Hematopoietic multipotent progenitor cell treated with erythropoietin and hydrocortisone succinate and interleukin-3 and kit ligand, for 6 days (in vitro differentiated cells): ENCODE results near the gene CAMK1D.
"Not testable (repeated sequence)": the region's sequence is repeated elsewhere in the genome, so short reads cannot be mapped to it uniquely, and the experiment has no call there.

ENCODE experiments used
- DNase-seq: peaks from one replicate; pipeline ENCODE4 v3.0.0-alpha.2; 2015

The CAMK1D gene

GRCh38 chr10:12730809-12731519 is 381.6 kb downstream of the CAMK1D start:
- DNase-seq: no peak

GRCh38 chr10:12733271-12733670 is 383.9 kb downstream of the CAMK1D start:
- DNase-seq: no peak

GRCh38 chr10:12735843-12736462 is 386.6 kb downstream of the CAMK1D start:
- no peak for DNase-seq

DNA sequence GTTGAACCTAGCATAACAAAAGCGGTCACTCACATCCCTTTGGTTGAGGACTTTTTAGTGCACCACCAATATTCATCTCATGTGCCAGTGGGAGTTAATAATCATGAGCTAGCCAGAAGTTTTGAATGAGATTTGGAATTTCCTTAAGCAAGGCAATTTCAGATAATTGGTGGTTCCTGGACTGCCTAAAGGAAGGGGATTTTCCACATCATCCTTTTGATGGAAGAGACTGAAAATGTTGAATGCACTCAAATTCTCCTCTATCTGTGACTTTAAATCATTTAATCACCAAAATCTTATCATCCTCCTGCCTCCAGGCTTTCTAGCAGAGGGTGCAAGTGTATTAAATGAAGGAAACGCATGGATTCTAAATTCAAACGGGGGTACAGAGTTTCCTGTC is 391.5 kb downstream of the CAMK1D start:
- DNase-seq: no peak

GRCh38 chr10:12741360-12741804 is 392.0 kb downstream of the CAMK1D start:
- DNase-seq: no peak

DNA sequence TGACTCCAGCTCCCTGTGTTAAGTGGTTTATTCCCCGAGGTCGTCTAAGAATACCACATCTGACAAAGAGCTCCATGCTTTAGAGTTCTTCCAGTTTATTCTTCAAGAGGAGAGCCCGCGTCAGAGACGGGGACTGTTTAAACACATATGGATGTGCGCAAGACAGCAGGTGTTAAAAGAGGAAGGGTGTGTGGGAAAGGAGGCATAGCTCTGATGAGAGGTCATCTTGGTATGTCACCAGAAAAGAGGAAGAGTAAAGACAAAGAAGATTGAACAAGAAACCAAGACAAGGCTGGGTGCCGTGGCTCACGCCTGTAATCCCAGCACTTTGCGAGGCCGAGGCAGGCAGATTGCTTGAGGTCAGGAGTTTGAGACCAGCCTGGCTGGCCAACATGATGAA is 393.4 kb downstream of the CAMK1D start:
- DNase-seq: peak; percentile 7

DNA sequence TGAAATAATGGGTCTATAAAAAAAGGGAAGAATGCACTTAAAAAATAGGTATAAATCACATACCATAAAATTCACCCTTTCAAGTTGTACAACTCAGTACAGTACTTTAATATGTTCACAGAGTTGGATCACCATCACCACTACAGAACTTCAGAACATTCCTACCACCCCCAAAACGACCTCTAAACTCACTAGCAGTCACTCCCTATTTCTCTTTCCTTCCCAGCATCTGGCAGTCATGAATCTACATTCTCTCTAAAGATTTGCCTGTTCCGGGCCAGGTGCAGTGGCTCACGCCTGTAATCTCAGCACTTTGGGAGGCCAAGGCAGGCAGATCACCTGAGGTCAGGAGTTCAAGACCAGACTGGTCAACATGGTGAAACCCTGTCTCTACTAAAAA is 394.1 kb downstream of the CAMK1D start:
- not testable (repeated sequence) for DNase-seq

DNA sequence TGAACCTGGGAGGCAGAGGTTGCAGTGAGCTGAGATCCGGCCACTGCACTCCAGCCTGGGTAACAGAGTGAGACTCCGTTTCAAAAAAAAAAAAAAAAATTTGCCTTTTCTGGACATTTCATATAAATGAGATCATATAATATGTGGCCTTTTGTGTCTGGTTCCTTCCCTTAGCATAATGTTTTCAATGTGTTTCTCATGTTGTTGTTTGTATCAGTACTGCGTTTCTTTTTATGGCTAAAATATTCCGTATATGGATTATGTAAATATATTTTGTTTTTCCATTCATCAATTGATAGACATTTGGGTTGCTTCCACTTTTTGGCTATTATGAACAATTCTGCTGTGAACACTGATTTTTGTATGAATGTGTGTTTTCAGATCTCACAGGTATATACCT is 394.6 kb downstream of the CAMK1D start:
- no peak for DNase-seq

DNA sequence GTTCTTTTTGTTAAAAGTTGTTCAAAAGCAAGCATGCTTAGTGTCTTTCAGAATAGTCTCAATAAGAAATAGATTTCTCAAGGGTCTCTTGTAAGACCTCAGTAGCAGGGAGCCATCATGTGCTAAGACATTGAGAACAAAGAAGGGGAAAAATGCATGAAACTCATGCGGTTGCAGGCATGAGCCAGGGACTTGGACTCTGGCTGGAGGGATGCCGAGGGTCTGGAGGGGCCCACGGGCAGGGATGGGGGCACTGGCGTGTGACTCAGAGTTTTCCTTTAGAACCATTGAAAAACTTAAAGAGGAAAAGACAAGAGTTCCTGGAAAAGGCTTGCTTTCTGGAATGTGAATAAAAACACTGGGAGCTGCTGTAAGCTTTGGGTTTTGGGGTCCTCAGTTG is 398.8 kb downstream of the CAMK1D start:
- DNase-seq: no peak

GRCh38 chr10:12749760-12750478 is 400.6 kb downstream of the CAMK1D start:
- no peak for DNase-seq

GRCh38 chr10:12750526-12751201 is 401.3 kb downstream of the CAMK1D start:
- DNase-seq: no peak

- DNase-seq: no peak
These were observed 405.7 kb downstream of the CAMK1D start for GRCh38 chr10:12755075-12755474.

DNA sequence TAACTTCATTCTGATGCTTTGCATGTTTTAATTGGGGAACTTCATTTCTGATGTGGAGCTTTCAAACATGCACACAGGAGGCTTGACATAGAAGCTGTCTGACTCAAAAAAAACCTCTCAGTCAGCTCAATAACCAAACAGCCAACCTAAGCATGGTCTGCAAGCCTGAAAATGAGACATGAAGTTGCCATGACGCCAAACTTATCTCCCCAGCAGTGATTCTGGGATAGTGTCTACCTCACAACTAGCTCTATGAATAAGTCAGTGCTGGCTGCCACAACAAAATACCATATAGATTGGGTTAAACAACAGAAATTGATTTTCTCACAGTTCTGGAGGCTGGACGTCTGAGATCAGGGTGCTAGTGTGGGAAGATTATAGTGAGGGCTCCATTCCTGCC is 408.0 kb downstream of the CAMK1D start:
- no peak for DNase-seq

- DNase-seq: no peak
These were observed 408.9 kb downstream of the CAMK1D start for GRCh38 chr10:12758271-12758670.

DNA sequence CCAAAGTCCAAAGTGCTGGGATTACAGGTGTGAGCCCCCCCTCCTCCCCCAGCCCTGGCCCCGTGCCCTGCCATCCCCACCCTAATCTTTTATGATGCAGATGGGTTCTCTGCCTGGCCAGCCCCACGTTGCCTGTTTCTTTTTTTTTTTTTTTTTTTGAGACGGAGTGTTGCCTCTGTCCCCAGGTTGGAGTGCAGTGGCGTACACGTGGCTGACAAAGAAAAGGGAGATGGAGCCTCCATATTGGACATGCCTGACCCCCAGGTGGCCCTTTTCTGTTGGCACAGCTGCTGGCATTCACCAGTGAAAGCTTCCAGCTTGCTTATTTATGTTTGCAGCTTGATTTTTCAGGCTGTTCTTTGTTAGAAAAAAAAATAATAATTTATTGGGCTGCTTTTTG is 416.9 kb downstream of the CAMK1D start:
- no peak for DNase-seq

DNA sequence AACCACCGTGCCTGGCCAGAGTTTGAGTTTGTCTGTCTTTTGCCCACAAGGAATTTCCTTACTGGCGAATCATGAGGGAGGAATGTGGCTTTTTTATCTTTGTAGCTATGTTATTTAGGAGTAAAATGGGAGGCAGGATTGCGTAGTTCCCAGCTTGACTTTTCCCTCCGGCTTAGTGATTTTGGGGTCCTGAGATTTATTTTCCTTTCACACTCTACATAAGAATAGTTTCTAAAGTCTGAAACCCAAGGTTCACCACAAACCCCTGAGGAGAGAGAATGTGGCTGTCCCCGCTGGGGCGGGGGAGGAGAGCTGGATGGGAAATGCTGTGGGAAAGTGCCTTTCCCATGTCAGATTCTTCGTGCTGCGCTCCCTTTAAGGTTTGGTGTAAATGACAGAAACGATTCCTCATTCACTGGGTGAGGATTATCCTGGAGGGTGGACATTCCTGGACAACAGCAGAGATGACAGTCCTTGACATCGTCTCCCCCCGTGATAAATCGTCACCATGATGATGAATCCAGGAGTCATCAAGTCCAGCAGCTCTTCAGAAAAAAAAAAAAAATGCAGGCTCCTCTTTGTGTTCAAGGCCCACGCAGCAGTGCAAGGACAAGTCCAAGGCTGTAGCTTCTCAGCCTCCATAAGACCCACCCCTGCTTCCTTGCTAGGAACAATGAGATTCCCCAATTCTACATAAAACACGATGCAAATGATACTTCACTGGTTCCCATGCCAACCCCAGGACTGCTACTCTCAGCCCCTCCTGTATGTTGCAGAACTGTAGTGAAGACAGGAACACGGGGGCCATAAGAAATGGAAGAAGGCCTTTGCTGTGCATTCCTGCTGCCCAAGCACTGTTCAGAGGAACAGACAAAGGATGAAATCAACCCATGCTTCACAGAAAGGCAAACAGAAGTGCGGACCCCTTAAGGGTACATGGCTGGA is 419.1 kb downstream of the CAMK1D start:
- DNase-seq: no peak

GRCh38 chr10:12769323-12770044 is 420.1 kb downstream of the CAMK1D start:
- no peak for DNase-seq

- no peak for DNase-seq
These were observed 422.8 kb downstream of the CAMK1D start for GRCh38 chr10:12771981-12772760.

GRCh38 chr10:12772797-12773587 is 423.6 kb downstream of the CAMK1D start:
- DNase-seq: no peak
